IMR-90 (cell line): ENCODE data around the gene MORC1. TPM values are rescaled to one million over a fixed set of nuclear protein-coding genes. Genes with fewer than 3 reads are reported as not detected.

Experiments used
- ATAC-seq: fragments of 200-7000 bp; cut with Tn5 transposase; 2 replicates; pipeline ENCODE4 v1.9.1; 2020; ENCODE audit warnings: low read depth, mild to moderate bottlenecking, moderate library complexity
- BruUV-seq: library from RNA; stranded (reverse); fragments of 400-500 nt; replicated peaks from 2 replicates; lab custom pipeline; 2021; lab: Mats Ljungman, UMichigan
- CTCF ChIA-PET: fragments of 300-600 bp; formaldehyde crosslinking; extraction: SDS; loops from one replicate; lab custom pipeline; 2021; ENCODE audit warnings: antibody characterized with exemption; lab: Yijun Ruan, JAX
- POLR2A ChIA-PET: fragments of 300-600 bp; sonication (Branson Sonifier 250); formaldehyde crosslinking; loops from one replicate; lab custom pipeline; 2022; ENCODE audit warnings: antibody characterized with exemption; ENCODE audit not compliant: unreplicated experiment; lab: Charles Lee
- DNase-seq: peaks from one replicate; pipeline ENCODE4 v3.0.0; 2013
- H2AFZ ChIP-seq: replicated peaks from 2 replicates; pipeline ENCODE3; 2013; ENCODE audit warnings: low read length, mild to moderate bottlenecking; ENCODE audit not compliant: poor library complexity
- H2AK5ac ChIP-seq: 2 replicates; pipeline ENCODE4 v1.6.1; 2013; ENCODE audit warnings: low read depth, low read length, inconsistent platforms
- H2AK9ac ChIP-seq: replicated peaks from 2 replicates; pipeline ENCODE3; 2013; ENCODE audit warnings: mild to moderate bottlenecking, low read depth, low read length, moderate library complexity; ENCODE audit not compliant: poor library complexity
- H2BK120ac ChIP-seq: 2 replicates; pipeline ENCODE4 v1.6.1; 2013; ENCODE audit warnings: low read depth, low read length, inconsistent platforms
- H2BK15ac ChIP-seq: 3 replicates; pipeline ENCODE4 v1.6.1; 2013; ENCODE audit warnings: low read depth, low read length, inconsistent platforms
- H2BK20ac ChIP-seq: 2 replicates; pipeline ENCODE4 v1.6.1; 2013; ENCODE audit warnings: low read depth, mild to moderate bottlenecking, inconsistent platforms, low read length, moderate library complexity
- H2BK5ac ChIP-seq: 2 replicates; pipeline ENCODE4 v1.6.1; 2013; ENCODE audit warnings: mild to moderate bottlenecking, low read depth, low read length, inconsistent platforms; ENCODE audit not compliant: poor library complexity, severe bottlenecking
- H3K14ac ChIP-seq: replicated peaks from 2 replicates; pipeline ENCODE4 v1.6.1; 2013; ENCODE audit warnings: low read depth, low read length, inconsistent platforms
- H3K18ac ChIP-seq: 2 replicates; pipeline ENCODE4 v1.6.1; 2013; ENCODE audit warnings: low read depth, low read length, control low read depth
- H3K23ac ChIP-seq: 2 replicates; pipeline ENCODE4 v1.6.1; 2013; ENCODE audit warnings: low read depth, low read length, inconsistent platforms
- H3K27ac ChIP-seq: 2 replicates; pipeline ENCODE4 v1.5.1; 2013; ENCODE audit warnings: mild to moderate bottlenecking, control low read depth, low read length; ENCODE audit not compliant: insufficient read depth
- H3K27me3 ChIP-seq: 2 replicates; pipeline ENCODE4 v1.6.1; 2013; ENCODE audit warnings: low read length; ENCODE audit not compliant: control insufficient read depth, insufficient read depth
- H3K36me3 ChIP-seq: 2 replicates; pipeline ENCODE4 v1.6.1; 2013; ENCODE audit warnings: low read length, mixed read lengths; ENCODE audit not compliant: control insufficient read depth, insufficient read depth
- H3K4ac ChIP-seq: 2 replicates; pipeline ENCODE4 v1.6.1; 2013; ENCODE audit warnings: low read depth, low read length, inconsistent platforms
- H3K4me1 ChIP-seq: 2 replicates; pipeline ENCODE4 v1.6.1; 2013; ENCODE audit warnings: low read length, mixed read lengths; ENCODE audit not compliant: control insufficient read depth, insufficient read depth
- H3K4me2 ChIP-seq: 2 replicates; pipeline ENCODE4 v1.6.1; 2013; ENCODE audit warnings: low read depth, mild to moderate bottlenecking, control low read depth, low read length, moderate library complexity
- H3K4me3 ChIP-seq: 2 replicates; pipeline ENCODE4 v1.5.1; 2013; ENCODE audit warnings: low read depth, mild to moderate bottlenecking, control low read depth, low read length, moderate library complexity; ENCODE audit not compliant: insufficient read depth
- H3K56ac ChIP-seq: 2 replicates; pipeline ENCODE4 v1.6.1; 2013; ENCODE audit warnings: low read length, inconsistent platforms; ENCODE audit not compliant: insufficient read depth; ENCODE audit errors: extremely low read depth
- H3K79me1 ChIP-seq, 2 experiments: 2 replicates each; pipeline ENCODE4 v1.6.1; 2013; ENCODE audit warnings: low read length in 2 of 2, inconsistent platforms in 1 of 2, low read depth in 1 of 2
- H3K9ac ChIP-seq: 2 replicates; pipeline ENCODE4 v1.6.1; 2013; ENCODE audit warnings: low read depth, low read length, control low read depth
- H3K9me1 ChIP-seq: 2 replicates; pipeline ENCODE4 v1.6.1; 2013; ENCODE audit warnings: low read length, inconsistent platforms; ENCODE audit not compliant: insufficient read depth
- H3K9me3 ChIP-seq: 2 replicates; pipeline ENCODE4 v1.6.1; 2013; ENCODE audit warnings: low read length; ENCODE audit not compliant: control insufficient read depth, insufficient read depth
- H4K20me1 ChIP-seq: 2 replicates; pipeline ENCODE4 v1.6.1; 2013; ENCODE audit warnings: low read length, inconsistent platforms; ENCODE audit not compliant: insufficient read depth
- H4K5ac ChIP-seq: 2 replicates; pipeline ENCODE4 v1.6.1; 2013; ENCODE audit warnings: mild to moderate bottlenecking, low read depth, low read length, control low read depth
- H4K8ac ChIP-seq, 2 experiments: 2 replicates each; pipeline ENCODE4 v1.6.1; 2013; ENCODE audit warnings: low read depth in 2 of 2, low read length in 2 of 2, control low read depth in 1 of 2, inconsistent platforms in 1 of 2
- H4K91ac ChIP-seq: 2 replicates; pipeline ENCODE4 v1.6.1; 2013; ENCODE audit warnings: low read depth, low read length, inconsistent platforms; ENCODE audit not compliant: insufficient read depth
- BHLHE40 ChIP-seq: fragments of 150-350 bp; IDR thresholded peaks from 2 replicates; pipeline ENCODE4 v1.6.1; 2016; ENCODE audit warnings: mild to moderate bottlenecking, low read depth, low read length
- CEBPB ChIP-seq: IDR thresholded peaks from 2 replicates; pipeline ENCODE4 v1.6.1; 2012; ENCODE audit warnings: low read depth, low read length, improper control_type of control experiment
- CHD1 ChIP-seq: IDR thresholded peaks from 2 replicates; pipeline ENCODE4 v1.6.1; 2012; ENCODE audit warnings: low read depth, low read length, improper control_type of control experiment
- CTCF ChIP-seq: conservative IDR thresholded peaks from 2 replicates; pipeline ENCODE4 v1.5.1; 2012; ENCODE audit warnings: mild to moderate bottlenecking, low read depth, low read length, improper control_type of control experiment
- ELK1 ChIP-seq: fragments of 150-350 bp; IDR thresholded peaks from 2 replicates; pipeline ENCODE4 v1.6.1; 2016; ENCODE audit warnings: low read depth, mild to moderate bottlenecking, low read length, moderate library complexity, borderline replicate concordance
- FOS ChIP-seq: fragments of 150-350 bp; IDR thresholded peaks from 2 replicates; pipeline ENCODE4 v1.6.1; 2016; ENCODE audit warnings: low read depth, low read length
- MAFK ChIP-seq: IDR thresholded peaks from 2 replicates; pipeline ENCODE4 v1.6.1; 2012; ENCODE audit warnings: low read depth, low read length, improper control_type of control experiment
- MAZ ChIP-seq: IDR thresholded peaks from 2 replicates; pipeline ENCODE4 v1.6.1; 2012; ENCODE audit warnings: low read depth, mild to moderate bottlenecking, low read length, improper control_type of control experiment, moderate library complexity, borderline replicate concordance
- MXI1 ChIP-seq: IDR thresholded peaks from 2 replicates; pipeline ENCODE4 v1.6.1; 2012; ENCODE audit warnings: low read depth, mild to moderate bottlenecking, low read length, moderate library complexity, borderline replicate concordance
- NFE2L2 ChIP-seq: fragments of 150-350 bp; IDR thresholded peaks from 2 replicates; pipeline ENCODE4 v1.6.1; 2016; ENCODE audit warnings: low read depth, mild to moderate bottlenecking, low read length
- POLR2A ChIP-seq: IDR thresholded peaks from 2 replicates; pipeline ENCODE4 v1.6.1; 2012; ENCODE audit warnings: mild to moderate bottlenecking, low read depth, low read length
- RAD21 ChIP-seq: IDR thresholded peaks from 2 replicates; pipeline ENCODE4 v1.6.1; 2012; ENCODE audit warnings: low read length, improper control_type of control experiment
- RCOR1 ChIP-seq: IDR thresholded peaks from 2 replicates; pipeline ENCODE4 v1.6.1; 2012; ENCODE audit warnings: mild to moderate bottlenecking, low read length, improper control_type of control experiment; ENCODE audit not compliant: insufficient replicate concordance
- RFX5 ChIP-seq: IDR thresholded peaks from 2 replicates; pipeline ENCODE4 v1.8.0; 2012; ENCODE audit warnings: low read depth, mild to moderate bottlenecking, low read length, moderate library complexity
- SMC3 ChIP-seq: fragments of 150-350 bp; IDR thresholded peaks from 2 replicates; pipeline ENCODE4 v1.6.1; 2016; ENCODE audit warnings: low read depth, mild to moderate bottlenecking, antibody characterized with exemption, low read length, moderate library complexity
- USF2 ChIP-seq: fragments of 150-350 bp; IDR thresholded peaks from 2 replicates; pipeline ENCODE4 v1.6.1; 2017; ENCODE audit warnings: mild to moderate bottlenecking, antibody characterized with exemption, low read length, low read depth
- WGBS, 2 experiments: methylation state at CpG; one replicate each; pipeline versions ENCODE4 v1.1.5 to v1.1.7; 2013; ENCODE audit warnings: missing lambda C conversion rate in 2 of 2; ENCODE audit not compliant: insufficient read length in 1 of 2; ENCODE audit errors: extremely low coverage in 2 of 2; 5-methylcytosine and 5-hydroxymethylcytosine counted together
- dilution Hi-C: fragments of 300-500 bp; cut with HindIII; formaldehyde crosslinking; loops from one replicate; pipeline ENCODE4 v1.14.3; 2018; ENCODE audit warnings: low sequenced_read_pairs; ENCODE audit not compliant: unreplicated experiment
- in situ Hi-C: fragments of 300-500 bp; cut with MboI; formaldehyde crosslinking; loops from 3 replicates; pipeline ENCODE4 v1.14.3; 2019; ENCODE audit warnings: low sequenced_read_pairs, inconsistent platforms, mixed read lengths
- intact Hi-C: fragments of 100-400 bp; cut with micrococcal nuclease; formaldehyde crosslinking; loops from 2 replicates; pipeline ENCODE4 v1.10.0; 2022
- polyA plus RNA-seq, 3 experiments: library from polyadenylated mRNA; depleted of rRNA; stranded (reverse); fragments of >200 nt; gene quantifications; 2 replicates each; pipeline ENCODE4 v1.2.3, GENCODE V29; 2012; ENCODE audit warnings: low replicate concordance in 1 of 3
- total RNA-seq: library from RNA; depleted of rRNA; stranded (reverse); fragments of >200 nt; gene quantifications from 2 replicates; pipeline ENCODE4 v1.2.3, GENCODE V29; 2012

The MORC1 gene
- total and polyA plus RNA-seq, 2 of the 4 experiments (the other 2 are of a cell fraction): not detected

GRCh38 chr3:108947855-108948254 lies 170.1 kb downstream of the MORC1 start:
- H2BK120ac ChIP-seq: no peak overlapping the region
- no peak overlapping the region for H4K5ac ChIP-seq
- TF ChIP-seq ELK1 (no peak), RCOR1 (no peak), USF2 (no peak), MAZ (no peak), CEBPB (no peak), BHLHE40 (no peak), SMC3 (no peak), FOS (no peak), POLR2A (no peak), MAFK (no peak), MXI1 (no peak), NFE2L2 (no peak), RFX5 (no peak), CTCF (no peak), CHD1 (no peak), RAD21 (no peak)
- H2AK9ac ChIP-seq: no peak overlapping the region
- POLR2A ChIA-PET: no interaction called here
- H3K4ac ChIP-seq: no peak overlapping the region
- no peak for ATAC-seq
- H3K56ac ChIP-seq: no peak overlapping the region
- H3K18ac ChIP-seq: no peak overlapping the region
- dilution Hi-C loops (no loop called here), intact Hi-C loops (no loop called here), in situ Hi-C loops (no loop called here)
- no peaks in the 10 kb centered on the region for H3K79me1 ChIP-seq
- no peak overlapping the region for H2AFZ ChIP-seq
- WGBS, 2 experiments: no CpG with 5 or more reads among the region's 2 CpGs
- no peak overlapping the region for H3K4me3 ChIP-seq
- H3K27me3 ChIP-seq: no peaks in the 10 kb centered on the region
- no peak overlapping the region for H3K4me2 ChIP-seq
- no peak overlapping the region for H4K8ac ChIP-seq
- no peaks in the 10 kb centered on the region for H3K36me3 ChIP-seq
- no peaks in the 10 kb centered on the region for H3K4me1 ChIP-seq
- no peaks in the 10 kb centered on the region for H3K9me3 ChIP-seq
- no peaks in the 10 kb centered on the region for H4K20me1 ChIP-seq
- H3K9me1 ChIP-seq: no peaks in the 10 kb centered on the region
- H3K27ac ChIP-seq: no peak overlapping the region
- no peak overlapping the region for H3K9ac ChIP-seq
- no peak overlapping the region for H2BK15ac ChIP-seq
- no peak for DNase-seq
- BruUV-seq: no TSS peak
- no peak overlapping the region for H3K14ac ChIP-seq
- H2BK5ac ChIP-seq: no peak overlapping the region
- CTCF ChIA-PET: no interaction called here
- no peak overlapping the region for H2BK20ac ChIP-seq
- H3K23ac ChIP-seq: no peak overlapping the region
- H4K91ac ChIP-seq: no peak overlapping the region
- no peak overlapping the region for H2AK5ac ChIP-seq
